K562 (cell line): ENCODE measurements around the gene IFI30. TPM values are rescaled to one million over a fixed set of nuclear protein-coding genes. Genes with fewer than 3 reads are reported as not detected.

ENCODE experiments used
- ADNP ChIP-seq: fragments of 200-800 bp; sonication (Bioruptor generic); IDR thresholded peaks from 2 replicates; pipeline ENCODE4 v1.6.1; 2016; ENCODE audit warnings: missing genetic modification characterization, missing compliant biosample characterization
- CBX3 ChIP-seq, 2 experiments: IDR thresholded peaks; 1 replicate in 1 of 2; 2 replicates in 1 of 2; pipeline ENCODE4 v1.6.1; 2012; ENCODE audit warnings: inconsistent platforms in 2 of 2, low read length in 2 of 2, borderline replicate concordance in 1 of 2, control low read depth in 1 of 2
- E2F8 ChIP-seq: fragments of 450-650 bp; IDR thresholded peaks from 2 replicates; pipeline ENCODE4 v1.7.1; 2018; ENCODE audit warnings: mild to moderate bottlenecking, low read depth; ENCODE audit not compliant: partially characterized antibody
- ESRRA ChIP-seq: fragments of 450-650 bp; IDR thresholded peaks from 2 replicates; pipeline ENCODE4 v1.6.1; 2014; ENCODE audit warnings: low read depth, mild to moderate bottlenecking, moderate library complexity, borderline replicate concordance
- HNRNPL ChIP-seq: fragments of 200-400 bp; formaldehyde crosslinking; IDR thresholded peaks from 2 replicates; pipeline ENCODE4 v1.6.1; 2017; ENCODE audit warnings: low read depth, mild to moderate bottlenecking, low read length
- KDM1A ChIP-seq, 2 experiments: fragments of 450-650 bp; IDR thresholded peaks; 2 replicates each; pipeline ENCODE4 v1.6.1; 2016; ENCODE audit warnings: mild to moderate bottlenecking in 2 of 2
- NBN ChIP-seq: fragments of 450-650 bp; IDR thresholded peaks from 2 replicates; pipeline ENCODE4 v1.6.1; 2016; ENCODE audit warnings: low read depth, mild to moderate bottlenecking
- POLR2G ChIP-seq: fragments of 200-400 bp; formaldehyde crosslinking; IDR thresholded peaks from 2 replicates; pipeline ENCODE4 v1.6.1; 2017; ENCODE audit warnings: low read depth, mild to moderate bottlenecking, antibody characterized with exemption, low read length, moderate library complexity
- POLR3G ChIP-seq: IDR thresholded peaks from 2 replicates; pipeline ENCODE4 v1.6.1; 2011; ENCODE audit not compliant: insufficient read length, insufficient replicate concordance; ENCODE audit errors: extremely low read depth
- PTBP1 ChIP-seq: fragments of 200-400 bp; formaldehyde crosslinking; IDR thresholded peaks from 2 replicates; pipeline ENCODE4 v1.6.1; 2017; ENCODE audit warnings: low read depth, low read length
- RBFOX2 ChIP-seq: fragments of 200-400 bp; formaldehyde crosslinking; IDR thresholded peaks from 2 replicates; pipeline ENCODE4 v1.6.1; 2017; ENCODE audit warnings: low read depth, mild to moderate bottlenecking, low read length, moderate library complexity
- REST ChIP-seq, 2 experiments: fragments of 450-650 bp; formaldehyde crosslinking in 1 of 2; IDR thresholded peaks; 2 replicates each; pipeline versions ENCODE4 v1.4.0 to v1.6.1; 2014 to 2020; ENCODE audit warnings: mild to moderate bottlenecking in 2 of 2, borderline replicate concordance in 1 of 2, low read depth in 1 of 2
- SMARCA5 ChIP-seq: fragments of 450-650 bp; IDR thresholded peaks from 2 replicates; pipeline ENCODE4 v1.6.1; 2016
- TFAM ChIP-seq: fragments of 250-450 bp; sonication (Bioruptor Pico); conservative IDR thresholded peaks from 2 replicates; pipeline ENCODE4 v1.5.0; 2021; ENCODE audit warnings: mild to moderate bottlenecking, moderate library complexity
- ZNF707 ChIP-seq: fragments of 250-450 bp; sonication (Bioruptor Pico); conservative IDR thresholded peaks from 2 replicates; pipeline ENCODE4 v1.8.0; 2022; ENCODE audit warnings: inconsistent platforms, mild to moderate bottlenecking, moderate library complexity
- polyA plus RNA-seq, 8 experiments: library from polyadenylated mRNA; depleted of rRNA in 4 of 8; stranded (reverse) in 5 of 8; unstranded in 3 of 8; fragments of >200 nt; fragmentation: Nextera tagmentation in 2 of 8; fragmentation: Illumina TruSeq in 1 of 8; extraction: Ambion mirVana in 2 of 8; extraction: Trizol in 1 of 8; gene quantifications; 2 replicates each; pipeline versions ENCODE4 v1.2.1 to v1.2.3, GENCODE V29; 2011 to 2014; ENCODE audit warnings: inconsistent platforms in 1 of 8, missing spikeins in 1 of 8
- total RNA-seq, 7 experiments: library from RNA; depleted of rRNA in 6 of 7; stranded (reverse); fragments of >200 nt in 6 of 7; fragmentation: Illumina TruSeq in 2 of 7; extraction: Trizol in 2 of 7; gene quantifications; 2 replicates each; pipeline versions ENCODE4 v1.2.1 to v1.2.3, GENCODE V29; 2011 to 2021; ENCODE audit warnings: low replicate concordance in 1 of 7

Gene IFI30
- total and polyA plus RNA-seq, 9 of the 15 experiments (the other 6 are each of a cell fraction or from before 2014, with no cell fraction given) = 63.7 to 430 (median 109) TPM

GRCh38 chr19:18155095-18156087, 18.2 kb upstream of the IFI30 start (continued):
- TF ChIP-seq REST (IDR thresholded peaks at IDR 0.05; ENCODE audit: borderline replicate concordance) = no peak
- no peak for TF ChIP-seq REST (CRISPR knock-in tag; IDR thresholded peaks at IDR 0.05; ENCODE audit: low read depth)
- TF ChIP-seq ESRRA = peak; percentile 84
- TF ChIP-seq PTBP1 = peak; percentile 76; the same call in 1 of the 2 replicates
- TF ChIP-seq POLR2G = peak; percentile 58
- TF ChIP-seq E2F8 = no peak
- peak; percentile 34 for TF ChIP-seq RBFOX2
- no peak for TF ChIP-seq POLR3G
- 0 out of 3 replicates have a peak, but pooled peaks of 1 of the 2 experiments have one; percentile 17 for TF ChIP-seq CBX3 (IDR thresholded peaks at IDR 0.05; ENCODE audit: borderline replicate concordance in 1 of 2, low read length in 2 of 2)
- peak; percentile 73; the same call in 1 of the 2 replicates for TF ChIP-seq HNRNPL
- TF ChIP-seq SMARCA5 = peak; percentile 63; the same call in 1 of the 2 replicates
- TF ChIP-seq NBN = no peak
- TF ChIP-seq ADNP (tag) = peak; percentile 77
- peak in 1 of 2 experiments; percentile 50; a peak in 3 of 4 replicates for TF ChIP-seq KDM1A (IDR thresholded peaks at IDR 0.05)
- no peak for TF ChIP-seq ZNF707
- TF ChIP-seq TFAM (CRISPR knock-in tag) = no peak
